ENCODE measurements around the gene UBASH3B. TPM values are rescaled to one million over a fixed set of nuclear protein-coding genes. Genes with fewer than 3 reads are reported as not detected.

Gene UBASH3B
- total RNA-seq, 1 experiment from 2014 or later, result 8.0 TPM

DNA sequence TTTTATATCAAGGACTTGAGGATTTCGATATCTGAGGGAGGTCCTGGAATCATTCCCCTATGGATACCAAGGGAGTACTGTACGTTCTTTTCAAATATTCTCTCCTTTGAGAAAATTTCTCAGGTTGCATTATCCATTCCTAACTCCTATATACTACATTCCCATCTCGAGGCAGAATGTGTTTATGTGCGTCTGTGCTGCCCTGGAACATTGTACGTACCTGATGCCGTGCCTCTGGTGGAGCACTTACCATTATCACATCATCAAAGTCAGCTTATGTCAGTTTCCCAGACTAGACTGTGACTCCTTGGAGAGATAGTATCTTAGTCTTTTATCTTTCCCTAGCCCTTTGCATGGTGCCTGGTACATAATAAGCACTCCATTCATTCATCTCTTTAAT lies 21.7 kb downstream of the UBASH3B start:
- H3K27ac Mint-ChIP-seq, result no peak overlapping the region
- TF ChIP-seq, protein P1, sequence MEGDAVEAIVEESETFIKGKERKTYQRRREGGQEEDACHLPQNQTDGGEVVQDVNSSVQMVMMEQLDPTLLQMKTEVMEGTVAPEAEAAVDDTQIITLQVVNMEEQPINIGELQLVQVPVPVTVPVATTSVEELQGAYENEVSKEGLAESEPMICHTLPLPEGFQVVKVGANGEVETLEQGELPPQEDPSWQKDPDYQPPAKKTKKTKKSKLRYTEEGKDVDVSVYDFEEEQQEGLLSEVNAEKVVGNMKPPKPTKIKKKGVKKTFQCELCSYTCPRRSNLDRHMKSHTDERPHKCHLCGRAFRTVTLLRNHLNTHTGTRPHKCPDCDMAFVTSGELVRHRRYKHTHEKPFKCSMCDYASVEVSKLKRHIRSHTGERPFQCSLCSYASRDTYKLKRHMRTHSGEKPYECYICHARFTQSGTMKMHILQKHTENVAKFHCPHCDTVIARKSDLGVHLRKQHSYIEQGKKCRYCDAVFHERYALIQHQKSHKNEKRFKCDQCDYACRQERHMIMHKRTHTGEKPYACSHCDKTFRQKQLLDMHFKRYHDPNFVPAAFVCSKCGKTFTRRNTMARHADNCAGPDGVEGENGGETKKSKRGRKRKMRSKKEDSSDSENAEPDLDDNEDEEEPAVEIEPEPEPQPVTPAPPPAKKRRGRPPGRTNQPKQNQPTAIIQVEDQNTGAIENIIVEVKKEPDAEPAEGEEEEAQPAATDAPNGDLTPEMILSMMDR (conservative IDR thresholded peaks at IDR 0.05), result no peak
- Histone ChIP-seq H2BK120ac (ENCODE audit: low read depth, low read length, poor library complexity, severe bottlenecking) (no peak overlapping the region), H2BK15ac (ENCODE audit: low read depth, low read length) (no peak overlapping the region), H3K14ac (ENCODE audit: insufficient read depth, low read length) (no peak overlapping the region), H3K27ac (ENCODE audit: insufficient read length, low read depth, low read length) (no peak overlapping the region), H2AK5ac (ENCODE audit: insufficient read length, low read length) (no peak overlapping the region), H3K56ac (ENCODE audit: insufficient read length, low read depth, low read length) (no peak overlapping the region), H3K4ac (ENCODE audit: low read depth, low read length) (no peak overlapping the region), H2BK5ac (ENCODE audit: insufficient read length, low read length) (no peak overlapping the region), H3K4me1 (ENCODE audit: insufficient read depth, low read length) (no peaks in the 10 kb centered on the region), H4K8ac (replicated peaks; ENCODE audit: insufficient read length, low read depth, low read length) (no peak overlapping the region), H2AFZ (ENCODE audit: low read length) (no peak overlapping the region), H3K23me2 (ENCODE audit: insufficient read length, low read depth, low read length, poor library complexity, severe bottlenecking) (no peaks in the 10 kb centered on the region), H3K23ac (ENCODE audit: insufficient read length, low read depth, low read length) (no peak overlapping the region), H4K20me1 (ENCODE audit: control insufficient read depth, insufficient read depth, insufficient read length) (no peaks in the 10 kb centered on the region), H3T11ph (ENCODE audit: low read length) (no peak overlapping the region), H4K91ac (ENCODE audit: insufficient read length, low read depth, low read length) (no peak overlapping the region), H3K18ac (ENCODE audit: insufficient read length, low read depth, low read length) (no peak overlapping the region), H2BK12ac (ENCODE audit: insufficient read length, low read depth, low read length) (no peak overlapping the region), H3K27me3 (ENCODE audit: insufficient read depth, low read length) (no peaks in the 10 kb centered on the region), H3K79me2 (ENCODE audit: insufficient read depth, low read length) (no peaks in the 10 kb centered on the region), H3K9me3 (ENCODE audit: control insufficient read depth, low read depth, low read length) (no peaks in the 10 kb centered on the region), H3K79me1 (ENCODE audit: insufficient read depth, low read depth, low read length, poor library complexity, severe bottlenecking) (no peaks in the 10 kb centered on the region), H3K9ac (ENCODE audit: extremely low read depth, insufficient read length, low read length) (no peak overlapping the region), H2BK20ac (ENCODE audit: low read depth, low read length, poor library complexity, severe bottlenecking) (no peak overlapping the region), H3K4me2 (ENCODE audit: insufficient read depth, insufficient read length, low read length) (no peak overlapping the region), H4K5ac (ENCODE audit: insufficient read length, low read depth, low read length) (no peak overlapping the region)
- no peaks in the 10 kb centered on the region; a peak in 1 of 7 replicates for H3K36me3 Mint-ChIP-seq (ENCODE audit: insufficient read depth in 1 of 3, low read depth in 3 of 3)
- no peaks in the 10 kb centered on the region for H3K9me3 Mint-ChIP-seq
- no peaks in the 10 kb centered on the region for H3K27me3 Mint-ChIP-seq (ENCODE audit: low read depth)
- no peak overlapping the region for H3K4me3 Mint-ChIP-seq
- no peak for DNase-seq
- H3K4me1 Mint-ChIP-seq, result peaks cover 7 to 10% of the 10 kb centered on the region in 2 experiments
- no CpG with 5 or more reads among the region's 6 CpGs for WGBS (ENCODE audit: extremely low coverage, insufficient read length, low lambda C conversion rate)
